Omental fat pad (tissue), 4 donors: ENCODE data around the gene KIFAP3. TPM values are rescaled to one million over a fixed set of nuclear protein-coding genes. Genes with fewer than 3 reads are reported as not detected.
"Not testable (repeated sequence)": the region's sequence is repeated elsewhere in the genome, so short reads cannot be mapped to it uniquely, and the experiment has no call there.

ENCODE experiments used
- ATAC-seq: fragments of 150-250 bp; one replicate; pipeline ENCODE4 v1.9.1; 2016; ENCODE audit warnings: mild to moderate bottlenecking, moderate library complexity; ENCODE audit not compliant: low FRiP score
- DNase-seq: peaks from one replicate; pipeline ENCODE4 v3.0.0-alpha.2; 2019; ENCODE audit warnings: low spot score
- CTCF ChIP-seq, 3 donors: fragments of 450-650 bp; IDR thresholded peaks; one replicate each; pipeline ENCODE4 v1.5.1; 2016 to 2017; ENCODE audit warnings: antibody characterized with exemption in 3 of 3, mild to moderate bottlenecking in 3 of 3, moderate library complexity in 2 of 3
- total RNA-seq, 4 donors: library from RNA; depleted of rRNA; stranded (reverse); fragments of >200 nt; gene quantifications; one replicate each; pipeline ENCODE4 v1.1.0, GENCODE V29; 2016

The KIFAP3 gene
- 10 to 100 TPM; 20.5 to 34.0 (median 25.6) TPM for total RNA-seq

- ATAC-seq = peak; percentile 100
- TF ChIP-seq CTCF (IDR thresholded peaks at IDR 0.05) = no peak
Measured at GRCh38 chr1:170074250-170075157, at the start of gene KIFAP3. Gene KIFAP3, minus strand, starts transcription at chr1:170074695. Its CDS starts 228 bp downstream, at chr1:170074467.

GRCh38 chr1:170122366-170122765 lies 47.9 kb upstream of the KIFAP3 start:
- TF ChIP-seq CTCF (IDR thresholded peaks at IDR 0.05) = no peak

More at GRCh38 chr1:170074250-170075157, at the start of gene KIFAP3:
- peak; percentile 81 for DNase-seq

GRCh38 chr1:170114906-170115305 lies 40.4 kb upstream of the KIFAP3 start:
- TF ChIP-seq CTCF (IDR thresholded peaks at IDR 0.05) = no peak
- no peak for DNase-seq
- ATAC-seq = no peak

More at GRCh38 chr1:170122366-170122765, 47.9 kb upstream of the KIFAP3 start:
- ATAC-seq (no peak), DNase-seq (no peak)

- ATAC-seq, DNase-seq: not testable (repeated sequence)
Measured at GRCh38 chr1:170113140-170113539, 38.6 kb upstream of the KIFAP3 start.

GRCh38 chr1:170097449-170097948 lies 23.0 kb upstream of the KIFAP3 start:
- DNase-seq = no peak
- no peak for ATAC-seq
- TF ChIP-seq CTCF (IDR thresholded peaks at IDR 0.05) = no peak

GRCh38 chr1:170096806-170097340 lies 22.4 kb upstream of the KIFAP3 start:
- TF ChIP-seq CTCF (IDR thresholded peaks at IDR 0.05) = no peak
- DNase-seq (no peak), ATAC-seq (no peak)

GRCh38 chr1:170095976-170096748 lies 21.7 kb upstream of the KIFAP3 start:
- TF ChIP-seq CTCF (IDR thresholded peaks at IDR 0.05) = no peak
- DNase-seq (no peak), ATAC-seq (no peak)

GRCh38 chr1:170094697-170095616 lies 20.5 kb upstream of the KIFAP3 start:
- ATAC-seq, DNase-seq: not testable (repeated sequence)
